ENCODE measurements around the gene RANBP17.
"Not testable (repeated sequence)": the region's sequence is repeated elsewhere in the genome, so short reads cannot be mapped to it uniquely, and the experiment has no call there.

RANBP17 gene

GRCh38 chr5:170941788-170942187 lies 80.0 kb downstream of the RANBP17 start:
- no peak for DNase-seq (ENCODE audit: low read depth in 2 of 2)

GRCh38 chr5:170945275-170945674 lies 83.5 kb downstream of the RANBP17 start:
- no peak for DNase-seq (ENCODE audit: low read depth in 2 of 2)

GRCh38 chr5:170960567-170960966 lies 98.7 kb downstream of the RANBP17 start:
- no peak for DNase-seq (ENCODE audit: low read depth in 2 of 2)

- no peak for DNase-seq (ENCODE audit: low read depth in 2 of 2)
Observed at GRCh38 chr5:170963521-170963920, 101.7 kb downstream of the RANBP17 start.

GRCh38 chr5:170974461-170974860 lies 112.6 kb downstream of the RANBP17 start:
- DNase-seq (ENCODE audit: low read depth in 2 of 2), result no peak

- not testable (repeated sequence) for DNase-seq (ENCODE audit: low read depth in 2 of 2)
Observed at GRCh38 chr5:170980261-170980660, 118.4 kb downstream of the RANBP17 start.

- no peak for DNase-seq (ENCODE audit: low read depth in 2 of 2)
Observed at GRCh38 chr5:170985486-170985885, 123.7 kb downstream of the RANBP17 start.

GRCh38 chr5:170986598-170986997 lies 124.8 kb downstream of the RANBP17 start:
- DNase-seq (ENCODE audit: low read depth in 2 of 2), result no peak

- no peak for DNase-seq (ENCODE audit: low read depth in 2 of 2)
Observed at GRCh38 chr5:170993476-170993875, 131.7 kb downstream of the RANBP17 start.

- no peak for DNase-seq (ENCODE audit: low read depth in 2 of 2)
Observed at GRCh38 chr5:171010086-171010485, 148.3 kb downstream of the RANBP17 start.

GRCh38 chr5:171010816-171011215 lies 149.0 kb downstream of the RANBP17 start:
- DNase-seq (ENCODE audit: low read depth in 2 of 2), result no peak

GRCh38 chr5:171023508-171023907 lies 161.7 kb downstream of the RANBP17 start:
- no peak for DNase-seq (ENCODE audit: low read depth in 2 of 2)

GRCh38 chr5:171024084-171024483 lies 162.3 kb downstream of the RANBP17 start:
- no peak for DNase-seq (ENCODE audit: low read depth in 2 of 2)

- no peak for DNase-seq (ENCODE audit: low read depth in 2 of 2)
Observed at GRCh38 chr5:171029401-171029800, 167.6 kb downstream of the RANBP17 start.

GRCh38 chr5:171031977-171032376 lies 170.2 kb downstream of the RANBP17 start:
- DNase-seq (ENCODE audit: low read depth in 2 of 2), result no peak

- DNase-seq (ENCODE audit: low read depth in 2 of 2), result no peak
Observed at GRCh38 chr5:171032435-171032973, 170.7 kb downstream of the RANBP17 start.

- DNase-seq (ENCODE audit: low read depth in 2 of 2), result not testable (repeated sequence)
Observed at GRCh38 chr5:171041893-171042292, 180.1 kb downstream of the RANBP17 start.

- DNase-seq (ENCODE audit: low read depth in 2 of 2), result no peak
Observed at GRCh38 chr5:171050916-171051315, 189.1 kb downstream of the RANBP17 start.

- DNase-seq (ENCODE audit: low read depth in 2 of 2), result no peak
Observed at GRCh38 chr5:171055875-171056454, 194.1 kb downstream of the RANBP17 start.

GRCh38 chr5:171067540-171068130 lies 205.8 kb downstream of the RANBP17 start:
- DNase-seq (ENCODE audit: low read depth in 2 of 2), result no peak

GRCh38 chr5:171074747-171075146 lies 212.9 kb downstream of the RANBP17 start:
- no peak for DNase-seq (ENCODE audit: low read depth in 2 of 2)

GRCh38 chr5:171080186-171080938 lies 218.5 kb downstream of the RANBP17 start:
- DNase-seq (ENCODE audit: low read depth in 2 of 2), result no peak

- DNase-seq (ENCODE audit: low read depth in 2 of 2), result no peak
Observed at GRCh38 chr5:171081319-171081718, 219.5 kb downstream of the RANBP17 start.

Measured in fibroblast of skin of left biceps (primary cell).